RKO (cell line): ENCODE results near the gene MACC1.

Source experiments
- DNase-seq: peaks from one replicate; pipeline ENCODE4 v3.0.0-alpha.2; 2016; ENCODE audit warnings: low spot score

The MACC1 gene

GRCh38 chr7:20172736-20173334, 44.3 kb downstream of the MACC1 start:
- peak; percentile 72 for DNase-seq

- DNase-seq: no peak
These were observed 46.6 kb downstream of the MACC1 start for GRCh38 chr7:20170633-20171032.

- DNase-seq: no peak
These were observed 52.1 kb downstream of the MACC1 start for GRCh38 chr7:20165146-20165510.

GRCh38 chr7:20164425-20165145, 52.6 kb downstream of the MACC1 start:
- DNase-seq: no peak

- no peak for DNase-seq
These were observed 54.5 kb downstream of the MACC1 start for GRCh38 chr7:20162665-20163064.

GRCh38 chr7:20159226-20159747, 57.9 kb downstream of the MACC1 start:
- no peak for DNase-seq

- DNase-seq: no peak
These were observed 58.5 kb downstream of the MACC1 start for GRCh38 chr7:20158684-20159083.

GRCh38 chr7:20157456-20157855, 59.7 kb downstream of the MACC1 start:
- DNase-seq: no peak

- no peak for DNase-seq
These were observed 63.2 kb downstream of the MACC1 start for GRCh38 chr7:20153999-20154398.

GRCh38 chr7:20153567-20153966, 63.6 kb downstream of the MACC1 start:
- DNase-seq: no peak

- DNase-seq: no peak
These were observed 64.7 kb downstream of the MACC1 start for GRCh38 chr7:20152511-20152910.

GRCh38 chr7:20151708-20152456, 65.3 kb downstream of the MACC1 start:
- no peak for DNase-seq

- no peak for DNase-seq
These were observed 70.7 kb downstream of the MACC1 start for GRCh38 chr7:20146451-20146850.

GRCh38 chr7:20144801-20145200, 72.4 kb downstream of the MACC1 start:
- no peak for DNase-seq

GRCh38 chr7:20141666-20142065, 75.5 kb downstream of the MACC1 start:
- DNase-seq: no peak

- no peak for DNase-seq
These were observed 76.2 kb downstream of the MACC1 start for GRCh38 chr7:20141002-20141345.

- no peak for DNase-seq
These were observed 76.7 kb downstream of the MACC1 start for GRCh38 chr7:20140291-20141001.

- DNase-seq: no peak
These were observed 80.5 kb downstream of the MACC1 start for GRCh38 chr7:20136647-20137046.

GRCh38 chr7:20133803-20134202, 83.4 kb downstream of the MACC1 start:
- no peak for DNase-seq

GRCh38 chr7:20132585-20132984, 84.6 kb downstream of the MACC1 start:
- no peak for DNase-seq

GRCh38 chr7:20131776-20132175, 85.4 kb downstream of the MACC1 start:
- DNase-seq: no peak

GRCh38 chr7:20129920-20130319, 87.3 kb downstream of the MACC1 start:
- no peak for DNase-seq

- no peak for DNase-seq
These were observed 89.2 kb downstream of the MACC1 start for GRCh38 chr7:20128001-20128400.
